GM10248 (cell line): ENCODE results near the gene PKD2L2.

ENCODE experiments used
- CTCF ChIA-PET: fragments of 300-600 bp; sonication (Branson Sonifier 250); formaldehyde crosslinking; extraction: SDS; loops from one replicate; lab custom pipeline; 2021; ENCODE audit warnings: antibody characterized with exemption; lab: Yijun Ruan, JAX
- POLR2A ChIA-PET: fragments of 350-650 bp; sonication (Branson Sonifier 250); formaldehyde crosslinking; extraction: SDS; loops from one replicate; lab custom pipeline; 2020; ENCODE audit warnings: antibody characterized with exemption; lab: Yijun Ruan, JAX
- DNase-seq: peaks from one replicate; pipeline ENCODE4 v3.0.0; 2012; ENCODE audit errors: extremely low spot score
- TF ChIP-seq, protein P1 (sequence below): IDR thresholded peaks from 2 replicates; pipeline ENCODE4 v1.5.1; 2012; ENCODE audit warnings: mild to moderate bottlenecking, low read depth; ENCODE audit errors: extremely low read depth, missing control alignments, control extremely low read depth

PKD2L2 gene

GRCh38 chr5:137867664-137868063 is 21.6 kb upstream of the PKD2L2 start, which contains the start of gene MYOT:
MYOT (plus strand) TSS chr5:137867860; CDS start chr5:137870652, 2,792 bp downstream.
- no peak for DNase-seq
- ChIA-PET CTCF (interaction anchor here (1.3 to 1.6 kb wide), 2 partner anchors 9 to 13 kb away, joined by 4 read pairs; no protein-coding TSS in a partner anchor), POLR2A (no interaction called here)
- TF ChIP-seq, protein P1, sequence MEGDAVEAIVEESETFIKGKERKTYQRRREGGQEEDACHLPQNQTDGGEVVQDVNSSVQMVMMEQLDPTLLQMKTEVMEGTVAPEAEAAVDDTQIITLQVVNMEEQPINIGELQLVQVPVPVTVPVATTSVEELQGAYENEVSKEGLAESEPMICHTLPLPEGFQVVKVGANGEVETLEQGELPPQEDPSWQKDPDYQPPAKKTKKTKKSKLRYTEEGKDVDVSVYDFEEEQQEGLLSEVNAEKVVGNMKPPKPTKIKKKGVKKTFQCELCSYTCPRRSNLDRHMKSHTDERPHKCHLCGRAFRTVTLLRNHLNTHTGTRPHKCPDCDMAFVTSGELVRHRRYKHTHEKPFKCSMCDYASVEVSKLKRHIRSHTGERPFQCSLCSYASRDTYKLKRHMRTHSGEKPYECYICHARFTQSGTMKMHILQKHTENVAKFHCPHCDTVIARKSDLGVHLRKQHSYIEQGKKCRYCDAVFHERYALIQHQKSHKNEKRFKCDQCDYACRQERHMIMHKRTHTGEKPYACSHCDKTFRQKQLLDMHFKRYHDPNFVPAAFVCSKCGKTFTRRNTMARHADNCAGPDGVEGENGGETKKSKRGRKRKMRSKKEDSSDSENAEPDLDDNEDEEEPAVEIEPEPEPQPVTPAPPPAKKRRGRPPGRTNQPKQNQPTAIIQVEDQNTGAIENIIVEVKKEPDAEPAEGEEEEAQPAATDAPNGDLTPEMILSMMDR = no peak

DNA sequence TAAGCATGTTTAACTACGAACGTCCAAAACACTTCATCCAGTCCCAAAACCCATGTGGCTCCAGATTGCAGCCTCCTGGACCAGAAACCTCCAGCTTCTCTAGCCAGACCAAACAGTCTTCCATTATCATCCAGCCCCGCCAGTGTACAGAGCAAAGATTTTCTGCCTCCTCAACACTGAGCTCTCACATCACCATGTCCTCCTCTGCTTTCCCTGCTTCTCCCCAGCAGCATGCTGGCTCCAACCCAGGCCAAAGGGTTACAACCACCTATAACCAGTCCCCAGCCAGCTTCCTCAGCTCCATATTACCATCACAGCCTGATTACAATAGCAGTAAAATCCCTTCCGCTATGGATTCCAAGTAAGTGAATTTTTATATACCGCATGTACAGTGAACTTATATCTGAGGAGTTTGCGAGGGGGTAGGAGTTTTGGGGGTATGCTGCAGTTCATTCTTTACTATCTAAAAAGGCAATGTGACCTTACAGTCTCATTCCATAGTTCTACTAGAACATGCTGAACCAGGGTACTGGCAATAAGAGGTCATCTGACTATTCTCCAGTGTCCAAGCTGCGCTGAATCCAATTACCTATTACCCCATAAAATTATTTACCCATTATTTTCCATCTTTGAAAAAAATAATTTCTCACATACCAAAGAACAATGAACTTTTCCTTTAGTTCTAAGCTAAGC is 18.5 kb upstream of the PKD2L2 start:
- TF ChIP-seq, protein P1 = no peak
- DNase-seq = no peak
- CTCF ChIA-PET = interaction anchor here (1.6 to 2.1 kb wide), 3 partner anchors 10 to 17 kb away, joined by 4 to 6 read pairs (median 6); no protein-coding TSS in a partner anchor
- POLR2A ChIA-PET = no interaction called here

DNA sequence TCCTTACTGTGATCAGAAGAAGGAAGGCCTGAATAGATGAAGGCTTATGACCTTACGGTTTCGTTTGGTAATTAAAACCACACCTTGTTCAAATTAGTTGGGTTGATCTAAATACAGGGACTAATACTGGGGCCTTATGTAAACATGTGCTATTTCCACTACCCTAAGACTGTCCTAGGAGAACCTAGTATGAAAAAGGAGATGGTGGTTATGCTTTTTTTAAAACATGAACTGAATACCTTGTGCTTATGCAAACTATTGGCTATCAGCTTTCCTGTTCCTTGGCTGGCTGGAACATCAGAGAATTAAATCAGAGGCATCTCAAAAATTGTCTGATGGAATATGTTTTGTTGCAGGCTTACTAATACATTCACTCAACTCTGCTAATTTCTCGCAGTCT is 17.7 kb upstream of the PKD2L2 start:
- ChIA-PET POLR2A (no interaction called here), CTCF (interaction anchor here (1.7 to 1.9 kb wide), 2 partner anchors 32 to 93 kb away, joined by 4 to 6 read pairs; no protein-coding TSS in a partner anchor)
- DNase-seq = no peak
- TF ChIP-seq, protein P1 = no peak

GRCh38 chr5:137872466-137872865 is 16.8 kb upstream of the PKD2L2 start:
- ChIA-PET POLR2A (no interaction called here), CTCF (interaction anchor here (1.3 to 4.5 kb wide), 5 partner anchors 8 to 164 kb away, joined by 3 to 21 read pairs (median 6); partner anchors contain the start of gene PKD2L2)
- no peak for DNase-seq
- TF ChIP-seq, protein P1 = no peak

- ChIA-PET CTCF (interaction anchor here (1.0 to 4.5 kb wide), 10 partner anchors 9 to 133 kb away, joined by 3 to 21 read pairs (median 4); partner anchors contain the start of genes HNRNPA0, MYOT and PKD2L2), POLR2A (no interaction called here)
- TF ChIP-seq, protein P1 = no peak
- DNase-seq = no peak
These were observed 13.2 kb upstream of the PKD2L2 start for GRCh38 chr5:137876101-137876500.

DNA sequence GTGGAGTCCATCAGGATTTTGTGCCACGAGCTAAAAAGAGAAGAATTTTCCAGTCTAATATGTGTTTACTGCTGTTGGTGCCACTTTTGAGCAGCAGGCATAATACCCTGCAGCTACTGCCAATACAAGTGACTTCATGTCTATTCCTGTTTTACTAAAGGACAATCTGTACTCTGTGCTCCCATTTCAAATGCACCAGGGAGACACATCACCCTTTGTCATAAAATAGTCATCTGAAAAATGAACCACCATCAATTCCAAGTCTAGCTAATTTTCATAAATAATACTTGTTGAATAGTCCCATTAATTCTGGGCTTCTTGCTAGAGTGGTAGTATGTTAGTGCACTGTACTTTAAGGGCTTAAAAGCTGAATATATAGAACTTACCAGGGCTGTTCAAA is 8.9 kb upstream of the PKD2L2 start:
- ChIA-PET CTCF (interaction anchor here (1.0 to 2.3 kb wide), 7 partner anchors 10 to 156 kb away, joined by 3 to 18 read pairs (median 4); partner anchors contain the start of genes MYOT and PKD2L2), POLR2A (interaction anchor here (0.6 kb wide), 1 partner anchor 619 kb away, joined by 8 read pairs; no protein-coding TSS in a partner anchor)
- DNase-seq = no peak
- TF ChIP-seq, protein P1 = no peak
